ENCODE data around the gene SRXN1.

GRCh38 chr20:675033-675452 is 22.0 kb upstream of the SRXN1 start:
- TF ChIP-seq POLR2A (IDR thresholded peaks at IDR 0.05; ENCODE audit: low read length) = no peak
- TF ChIP-seq GATA1 (IDR thresholded peaks at IDR 0.05; ENCODE audit: low read depth, low read length) = no peak

Measured in erythroblast (primary cell).